ENCODE measurements around the gene ACAA1.
"Not testable (repeated sequence)": the region's sequence is repeated elsewhere in the genome, so short reads cannot be mapped to it uniquely, and the experiment has no call there.

ACAA1 gene

DNA sequence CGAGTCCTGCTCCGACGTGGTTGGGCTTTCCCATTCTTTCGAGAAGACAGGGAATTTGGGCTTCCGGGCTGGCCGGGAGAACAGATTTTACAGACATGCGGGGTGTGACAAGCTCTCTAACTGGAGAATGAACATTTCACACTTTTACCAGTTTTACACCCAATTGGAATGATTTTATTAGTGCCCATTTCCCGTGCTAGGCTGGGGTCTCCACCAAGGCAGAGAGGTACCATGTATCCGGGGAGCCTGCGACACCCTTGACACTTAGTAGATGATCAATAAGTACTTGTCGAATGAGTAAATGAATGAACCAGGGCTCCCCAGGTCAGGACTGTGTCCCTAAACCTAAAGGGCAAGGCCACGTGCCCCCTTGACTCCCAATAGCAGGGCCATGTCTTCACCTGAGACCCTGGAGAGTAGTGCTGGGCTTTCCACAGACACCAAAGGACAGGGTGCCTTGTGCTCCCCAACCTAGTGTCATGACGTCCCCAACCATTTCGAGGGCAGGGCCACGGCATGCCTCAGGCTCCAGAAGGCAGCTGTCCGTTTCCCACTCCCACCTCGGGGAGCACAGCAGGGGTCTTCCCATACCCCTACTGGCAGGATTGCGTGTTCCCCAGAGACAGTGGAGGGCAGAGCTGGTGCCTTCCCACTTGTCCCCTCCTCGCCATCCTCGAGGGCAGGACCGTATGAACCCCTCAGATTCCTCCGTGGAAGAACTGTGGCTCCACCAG, 855 bp upstream of the ACAA1 start:
- TF ChIP-seq, protein P1, sequence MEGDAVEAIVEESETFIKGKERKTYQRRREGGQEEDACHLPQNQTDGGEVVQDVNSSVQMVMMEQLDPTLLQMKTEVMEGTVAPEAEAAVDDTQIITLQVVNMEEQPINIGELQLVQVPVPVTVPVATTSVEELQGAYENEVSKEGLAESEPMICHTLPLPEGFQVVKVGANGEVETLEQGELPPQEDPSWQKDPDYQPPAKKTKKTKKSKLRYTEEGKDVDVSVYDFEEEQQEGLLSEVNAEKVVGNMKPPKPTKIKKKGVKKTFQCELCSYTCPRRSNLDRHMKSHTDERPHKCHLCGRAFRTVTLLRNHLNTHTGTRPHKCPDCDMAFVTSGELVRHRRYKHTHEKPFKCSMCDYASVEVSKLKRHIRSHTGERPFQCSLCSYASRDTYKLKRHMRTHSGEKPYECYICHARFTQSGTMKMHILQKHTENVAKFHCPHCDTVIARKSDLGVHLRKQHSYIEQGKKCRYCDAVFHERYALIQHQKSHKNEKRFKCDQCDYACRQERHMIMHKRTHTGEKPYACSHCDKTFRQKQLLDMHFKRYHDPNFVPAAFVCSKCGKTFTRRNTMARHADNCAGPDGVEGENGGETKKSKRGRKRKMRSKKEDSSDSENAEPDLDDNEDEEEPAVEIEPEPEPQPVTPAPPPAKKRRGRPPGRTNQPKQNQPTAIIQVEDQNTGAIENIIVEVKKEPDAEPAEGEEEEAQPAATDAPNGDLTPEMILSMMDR (IDR thresholded peaks at IDR 0.05; ENCODE audit: poor library complexity, severe bottlenecking): no peak
- no peak; the same call in 1 of the 3 replicates for ATAC-seq (ENCODE audit: low read depth)
- Histone ChIP-seq H3K27ac (ENCODE audit: poor library complexity, severe bottlenecking) (peak overlapping the region; percentile 76), H3K4me1 (ENCODE audit: insufficient read depth, poor library complexity, severe bottlenecking) (peaks cover 22% of the 10 kb centered on the region), H3K9me3 (ENCODE audit: severe bottlenecking) (no peaks in the 10 kb centered on the region), H3K27me3 (ENCODE audit: insufficient read depth, poor library complexity, severe bottlenecking) (no peaks in the 10 kb centered on the region), H3K36me3 (ENCODE audit: low read depth) (peaks cover 20% of the 10 kb centered on the region), H3K4me3 (ENCODE audit: severe bottlenecking) (peak overlapping the region; percentile 71)
- peak; percentile 37 for DNase-seq (ENCODE audit: low spot score)

DNA sequence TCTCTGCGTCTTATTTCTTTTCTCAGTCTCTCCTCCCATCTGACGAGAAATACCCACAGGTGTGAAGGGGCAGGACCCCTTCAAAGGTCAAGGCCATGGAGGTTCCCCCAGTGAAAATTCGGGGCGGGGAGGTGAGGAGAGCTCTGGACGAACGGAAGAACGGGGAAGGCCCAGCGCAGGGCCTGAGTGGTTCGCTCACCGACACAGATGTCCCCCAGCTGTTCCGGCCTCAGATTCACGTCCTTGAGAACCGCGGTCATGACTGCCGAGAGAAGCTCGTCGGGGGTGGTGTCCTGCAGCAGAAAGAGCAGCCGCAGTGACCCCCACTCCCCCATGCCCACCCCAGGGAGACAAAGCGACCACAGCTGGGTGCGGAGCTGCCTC, 542 bp downstream of the ACAA1 start:
- TF ChIP-seq, protein P1 (IDR thresholded peaks at IDR 0.05; ENCODE audit: poor library complexity, severe bottlenecking): no peak
- H3K27ac ChIP-seq (ENCODE audit: poor library complexity, severe bottlenecking): peak overlapping the region; percentile 38
- no peak for ATAC-seq (ENCODE audit: low read depth)
- peak overlapping the region; percentile 71 for H3K4me3 ChIP-seq (ENCODE audit: severe bottlenecking)
- no peaks in the 10 kb centered on the region for H3K27me3 ChIP-seq (ENCODE audit: insufficient read depth, poor library complexity, severe bottlenecking)
- H3K9me3 ChIP-seq (ENCODE audit: severe bottlenecking): no peaks in the 10 kb centered on the region
- peaks cover 34% of the 10 kb centered on the region for H3K36me3 ChIP-seq (ENCODE audit: low read depth)
- peaks cover 22% of the 10 kb centered on the region for H3K4me1 ChIP-seq (ENCODE audit: insufficient read depth, poor library complexity, severe bottlenecking)
- DNase-seq (ENCODE audit: low spot score): peak; percentile 45

DNA sequence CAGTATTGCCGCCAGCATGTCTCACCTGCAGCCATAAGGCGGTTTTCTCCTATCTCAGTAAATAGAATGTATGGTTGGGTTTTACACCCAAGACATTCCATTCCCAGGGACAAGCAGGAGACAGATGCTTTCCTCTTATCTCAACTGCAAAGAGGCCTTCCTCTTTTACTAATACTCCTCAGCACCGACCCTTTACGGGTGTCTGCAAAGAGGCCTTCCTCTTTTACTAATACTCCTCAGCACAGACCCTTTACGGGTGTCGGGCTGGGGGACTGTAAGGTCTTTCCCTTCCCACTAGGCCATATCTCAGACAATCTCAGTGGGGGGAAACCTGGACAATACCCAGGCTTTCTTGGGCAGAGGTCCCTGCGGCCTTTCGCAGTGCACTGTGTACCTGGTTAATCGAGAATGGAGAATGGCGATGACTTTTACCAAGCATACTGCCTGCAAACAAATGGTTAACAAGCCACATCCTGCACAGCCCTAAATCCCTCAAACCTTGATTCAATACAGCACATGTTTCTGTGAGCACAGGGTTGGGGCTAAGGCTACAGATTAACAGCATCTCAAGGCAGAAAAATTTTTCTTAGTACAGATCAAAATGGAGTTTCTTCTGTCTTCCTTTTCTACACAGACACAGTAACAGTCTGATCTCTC, 1.2 kb downstream of the ACAA1 start:
- Histone ChIP-seq H3K27ac (ENCODE audit: poor library complexity, severe bottlenecking) (peak overlapping the region; percentile 38), H3K4me1 (ENCODE audit: insufficient read depth, poor library complexity, severe bottlenecking) (peaks cover 22% of the 10 kb centered on the region), H3K36me3 (ENCODE audit: low read depth) (peaks cover 40% of the 10 kb centered on the region), H3K4me3 (ENCODE audit: severe bottlenecking) (peak overlapping the region; percentile 71)
- H3K9me3 ChIP-seq (ENCODE audit: severe bottlenecking); ATAC-seq (ENCODE audit: low read depth); DNase-seq (ENCODE audit: low spot score); H3K27me3 ChIP-seq (ENCODE audit: insufficient read depth, poor library complexity, severe bottlenecking): not testable (repeated sequence)

DNA sequence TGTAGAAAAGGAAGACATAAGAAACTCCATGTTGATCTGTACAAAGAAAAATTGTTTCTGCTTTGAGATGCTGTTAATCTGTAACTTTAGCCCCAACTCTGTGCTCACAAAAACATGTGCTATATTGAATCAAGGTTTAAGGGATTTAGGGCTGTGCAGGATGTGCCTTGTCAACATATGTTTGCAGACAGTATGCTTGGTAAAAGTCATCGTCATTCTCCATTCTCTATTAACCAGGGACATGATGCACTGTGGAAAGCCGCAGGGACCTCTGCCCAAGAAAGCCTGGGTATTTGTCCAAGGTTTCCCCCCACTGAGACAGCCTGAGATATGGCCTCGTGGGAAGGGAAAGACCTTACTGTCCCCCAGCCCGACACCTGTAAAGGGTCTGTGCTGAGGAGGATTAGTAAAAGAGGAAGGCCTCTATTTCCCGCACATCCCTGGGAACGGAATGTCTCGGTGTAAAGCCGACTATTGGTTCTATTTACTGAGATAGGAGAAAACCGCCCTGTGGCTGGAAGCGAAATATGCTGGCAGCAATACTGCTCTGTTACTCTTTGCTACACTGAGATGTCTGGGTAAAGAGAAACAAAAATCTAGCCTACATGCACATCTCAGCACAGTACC, 2.3 kb downstream of the ACAA1 start:
- not testable (repeated sequence) for H3K27me3 ChIP-seq (ENCODE audit: insufficient read depth, poor library complexity, severe bottlenecking); DNase-seq (ENCODE audit: low spot score); H3K27ac ChIP-seq (ENCODE audit: poor library complexity, severe bottlenecking); ATAC-seq (ENCODE audit: low read depth); H3K4me3 ChIP-seq (ENCODE audit: severe bottlenecking); H3K9me3 ChIP-seq (ENCODE audit: severe bottlenecking)
- peaks cover 22% of the 10 kb centered on the region for H3K4me1 ChIP-seq (ENCODE audit: insufficient read depth, poor library complexity, severe bottlenecking)
- H3K36me3 ChIP-seq (ENCODE audit: low read depth): peaks cover 51% of the 10 kb centered on the region

DNA sequence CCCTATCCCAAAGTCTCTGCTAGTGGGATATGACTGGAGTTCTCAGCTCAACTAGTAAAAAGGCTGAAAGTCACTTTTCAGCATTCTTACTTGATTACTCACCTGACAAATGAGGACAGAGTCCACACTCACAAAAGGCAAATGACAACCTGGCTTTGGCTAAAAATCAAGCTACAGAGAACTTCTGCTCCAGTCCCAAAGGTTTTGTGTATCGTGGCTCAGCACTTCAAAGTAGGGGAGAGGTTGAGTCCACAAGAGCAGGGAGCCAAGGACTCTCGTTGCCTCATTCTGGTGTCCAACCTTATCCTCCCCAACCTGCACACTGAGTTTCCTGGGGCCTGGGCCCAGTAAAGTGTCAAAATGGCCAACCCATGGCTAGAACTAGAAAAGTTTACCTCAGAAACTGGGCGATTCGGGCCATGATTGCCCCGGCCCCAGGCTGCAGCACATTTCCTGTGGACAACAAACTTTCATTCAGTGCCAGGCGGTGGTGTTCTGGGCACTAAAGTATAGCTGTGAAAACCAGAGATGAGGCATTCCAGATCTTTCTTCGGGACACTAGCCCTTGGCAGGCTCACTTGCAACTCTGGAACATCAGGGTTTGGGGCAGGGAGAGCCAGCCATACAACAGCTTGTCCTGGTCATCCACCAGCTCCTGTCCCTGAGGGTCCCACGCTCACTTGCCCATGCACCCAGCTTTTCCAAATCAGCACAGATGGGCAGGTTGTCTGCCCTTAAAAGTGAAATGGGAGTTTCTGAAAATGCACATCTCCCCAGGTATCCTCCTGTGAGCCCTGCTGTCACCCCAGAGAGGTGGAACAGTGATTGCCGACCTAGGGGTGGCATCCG, 3.1 kb downstream of the ACAA1 start:
- no peaks in the 10 kb centered on the region for H3K9me3 ChIP-seq (ENCODE audit: severe bottlenecking)
- no peak for DNase-seq (ENCODE audit: low spot score)
- no peak for ATAC-seq (ENCODE audit: low read depth)
- H3K4me3 ChIP-seq (ENCODE audit: severe bottlenecking): no peak overlapping the region
- peaks cover 60% of the 10 kb centered on the region for H3K36me3 ChIP-seq (ENCODE audit: low read depth)
- TF ChIP-seq, protein P1 (IDR thresholded peaks at IDR 0.05; ENCODE audit: poor library complexity, severe bottlenecking): no peak
- peaks cover 19% of the 10 kb centered on the region for H3K4me1 ChIP-seq (ENCODE audit: insufficient read depth, poor library complexity, severe bottlenecking)
- no peaks in the 10 kb centered on the region for H3K27me3 ChIP-seq (ENCODE audit: insufficient read depth, poor library complexity, severe bottlenecking)
- peak overlapping the region; percentile 21 for H3K27ac ChIP-seq (ENCODE audit: poor library complexity, severe bottlenecking)
